ENCODE data around the gene NPC1. TPM values are rescaled to one million over a fixed set of nuclear protein-coding genes. Genes with fewer than 3 reads are reported as not detected.

Gene NPC1
- total and polyA plus RNA-seq, 12 donors, result 8.9 to 34.4 (median 13.3) TPM

DNA sequence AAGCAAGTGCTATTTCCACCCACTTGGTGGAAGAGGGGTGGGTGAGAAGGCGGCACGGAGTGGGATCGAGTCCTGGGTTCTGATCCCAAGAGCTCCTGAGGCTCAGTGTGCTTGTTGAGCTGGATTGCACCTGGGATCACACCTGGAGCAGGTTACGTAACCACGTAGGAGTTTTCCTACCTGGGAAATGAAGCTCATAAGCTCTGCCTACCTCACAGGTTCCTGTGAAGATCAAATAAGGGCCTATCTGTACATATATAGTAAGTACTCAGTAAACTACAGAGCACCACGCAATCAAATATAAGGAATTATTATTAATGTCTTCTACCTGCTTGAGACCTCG is 11.0 kb downstream of the NPC1 start:
- Histone ChIP-seq H3K4me1 (peaks cover 0 to 57% (median 36%) of the 10 kb centered on the region in 9 donors), H3K4me3 (no peak overlapping the region), H3K36me3 (peaks cover 0 to 50% (median 6%) of the 10 kb centered on the region in 9 donors), H3K27me3 (no peaks in the 10 kb centered on the region), H3K9me3 (no peaks in the 10 kb centered on the region), H3K27ac (peak overlapping the region in 3 of 10 donors; percentile 54 to 85 (median 64))
- TF ChIP-seq CTCF (IDR thresholded peaks at IDR 0.05), result no peak
- intact Hi-C loops (cut with DNase I), result no loop called here
- 96% methylated on average over 7 of the region's 7 CpGs for WGBS, 2 donors
- DNase-seq (no peak), ATAC-seq (peak in 1 of 8 donors; percentile 18)

DNA sequence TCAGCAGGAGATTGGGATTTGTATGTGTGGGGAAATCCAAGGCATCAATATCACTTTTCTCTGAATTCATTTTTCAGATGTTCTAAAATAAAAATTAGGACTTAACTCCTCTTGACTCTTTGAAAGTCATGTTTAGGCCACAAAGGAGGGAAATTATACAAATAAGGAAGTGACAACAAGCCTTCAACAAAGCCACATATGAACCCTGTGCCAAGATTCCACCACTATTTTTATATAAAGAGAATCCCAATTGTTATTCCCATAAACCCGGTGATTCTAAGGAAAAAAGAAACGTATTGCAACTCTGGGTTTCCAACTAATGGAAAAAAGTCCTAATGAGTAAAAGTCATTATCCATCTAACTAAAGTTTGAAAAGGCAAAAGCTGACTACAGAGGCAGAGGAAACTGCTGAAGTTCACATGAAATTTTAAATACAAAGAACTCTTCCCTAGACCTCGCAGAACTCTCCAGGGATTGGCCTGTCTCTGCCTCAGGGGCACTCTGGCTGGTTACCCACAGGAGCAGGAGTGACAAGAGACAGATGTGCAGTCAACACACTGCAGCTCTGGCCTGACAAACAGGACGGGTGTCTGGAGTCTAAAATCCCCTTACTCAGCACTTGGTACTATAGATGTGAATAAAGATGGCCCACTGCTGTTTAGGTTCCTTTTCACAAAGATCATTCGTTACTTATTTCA is 11.5 kb downstream of the NPC1 start:
- DNase-seq (no peak), ATAC-seq (peak in 5 of 8 donors; percentile 33 to 57 (median 41))
- peak overlapping the region in 7 of 10 donors; percentile 9 to 85 (median 39) for H3K27ac ChIP-seq
- no peak overlapping the region for H3K4me3 ChIP-seq
- no peaks in the 10 kb centered on the region for H3K9me3 ChIP-seq
- WGBS, 2 donors, result 45 to 50% methylated on average over 5 of the region's 5 CpGs
- intact Hi-C loops (cut with DNase I), result no loop called here
- H3K36me3 ChIP-seq, result peaks cover 0 to 55% (median 6%) of the 10 kb centered on the region in 9 donors
- no peaks in the 10 kb centered on the region for H3K27me3 ChIP-seq
- peaks cover 0 to 56% (median 36%) of the 10 kb centered on the region in 9 donors for H3K4me1 ChIP-seq
- no peak for TF ChIP-seq CTCF (IDR thresholded peaks at IDR 0.05)

GRCh38 chr18:23573626-23574431 is 12.5 kb downstream of the NPC1 start:
- intact Hi-C loops (cut with DNase I), result no loop called here
- Histone ChIP-seq H3K9me3 (no peaks in the 10 kb centered on the region), H3K27me3 (no peaks in the 10 kb centered on the region), H3K36me3 (peaks cover 0 to 64% (median 8%) of the 10 kb centered on the region in 9 donors), H3K27ac (peak overlapping the region in 7 of 10 donors; percentile 9 to 85 (median 39)), H3K4me3 (no peak overlapping the region), H3K4me1 (peaks cover 0 to 47% (median 36%) of the 10 kb centered on the region in 9 donors)
- ATAC-seq (peak in 1 of 8 donors; percentile 18), DNase-seq (no peak)
- 58 to 67% methylated on average over 6 of the region's 6 CpGs for WGBS, 2 donors
- no peak for TF ChIP-seq CTCF (IDR thresholded peaks at IDR 0.05)

DNA sequence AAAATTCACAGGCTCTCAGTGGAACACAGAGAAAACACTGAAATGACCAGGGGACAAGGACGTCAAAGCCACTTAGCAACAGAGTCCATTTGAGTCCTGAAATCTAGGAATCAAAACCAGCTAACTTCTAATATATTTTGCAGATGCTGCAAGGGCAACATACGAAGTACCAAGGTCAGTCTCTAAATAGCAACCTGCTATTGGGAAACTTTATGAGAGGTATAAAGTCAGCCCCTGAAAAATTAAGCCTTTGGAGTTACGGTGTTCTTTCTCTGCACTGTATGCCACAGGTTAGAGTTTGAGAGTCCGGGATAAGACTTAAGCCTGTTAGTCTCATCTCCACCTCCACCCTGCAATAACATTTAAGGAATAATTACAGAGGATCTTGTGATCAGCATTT is 13.3 kb downstream of the NPC1 start:
- peak in 5 of 8 donors; percentile 28 to 63 (median 51) for ATAC-seq
- Histone ChIP-seq H3K27me3 (no peaks in the 10 kb centered on the region), H3K4me1 (peaks cover 0 to 41% (median 30%) of the 10 kb centered on the region in 9 donors), H3K4me3 (no peak overlapping the region), H3K36me3 (peaks cover 0 to 72% (median 15%) of the 10 kb centered on the region in 9 donors), H3K9me3 (no peaks in the 10 kb centered on the region), H3K27ac (peak overlapping the region in 4 of 10 donors; percentile 25 to 85 (median 36))
- intact Hi-C loops (cut with DNase I), result no loop called here
- 60 to 65% methylated on average over 4 of the region's 4 CpGs for WGBS, 2 donors
- no peak for DNase-seq
- no peak for TF ChIP-seq CTCF (IDR thresholded peaks at IDR 0.05)
